Omental fat pad (tissue), 4 donors: Measurements from ENCODE around the gene FYB1. TPM values are rescaled to one million over a fixed set of nuclear protein-coding genes. Genes with fewer than 3 reads are reported as not detected.
"Not testable (repeated sequence)": the region's sequence is repeated elsewhere in the genome, so short reads cannot be mapped to it uniquely, and the experiment has no call there.

Source experiments
- ATAC-seq: fragments of 150-250 bp; one replicate; pipeline ENCODE4 v1.9.1; 2016; ENCODE audit warnings: mild to moderate bottlenecking, moderate library complexity; ENCODE audit not compliant: low FRiP score
- DNase-seq: peaks from one replicate; pipeline ENCODE4 v3.0.0-alpha.2; 2019; ENCODE audit warnings: low spot score
- CTCF ChIP-seq, 3 donors: fragments of 450-650 bp; IDR thresholded peaks; one replicate each; pipeline ENCODE4 v1.5.1; 2016 to 2017; ENCODE audit warnings: antibody characterized with exemption in 3 of 3, mild to moderate bottlenecking in 3 of 3, moderate library complexity in 2 of 3
- total RNA-seq, 4 donors: library from RNA; depleted of rRNA; stranded (reverse); fragments of >200 nt; gene quantifications; one replicate each; pipeline ENCODE4 v1.1.0, GENCODE V29; 2016

The FYB1 gene
- total RNA-seq, 4 donors from 2014 or later = 13.2 to 46.2 (median 22.6) TPM

DNA sequence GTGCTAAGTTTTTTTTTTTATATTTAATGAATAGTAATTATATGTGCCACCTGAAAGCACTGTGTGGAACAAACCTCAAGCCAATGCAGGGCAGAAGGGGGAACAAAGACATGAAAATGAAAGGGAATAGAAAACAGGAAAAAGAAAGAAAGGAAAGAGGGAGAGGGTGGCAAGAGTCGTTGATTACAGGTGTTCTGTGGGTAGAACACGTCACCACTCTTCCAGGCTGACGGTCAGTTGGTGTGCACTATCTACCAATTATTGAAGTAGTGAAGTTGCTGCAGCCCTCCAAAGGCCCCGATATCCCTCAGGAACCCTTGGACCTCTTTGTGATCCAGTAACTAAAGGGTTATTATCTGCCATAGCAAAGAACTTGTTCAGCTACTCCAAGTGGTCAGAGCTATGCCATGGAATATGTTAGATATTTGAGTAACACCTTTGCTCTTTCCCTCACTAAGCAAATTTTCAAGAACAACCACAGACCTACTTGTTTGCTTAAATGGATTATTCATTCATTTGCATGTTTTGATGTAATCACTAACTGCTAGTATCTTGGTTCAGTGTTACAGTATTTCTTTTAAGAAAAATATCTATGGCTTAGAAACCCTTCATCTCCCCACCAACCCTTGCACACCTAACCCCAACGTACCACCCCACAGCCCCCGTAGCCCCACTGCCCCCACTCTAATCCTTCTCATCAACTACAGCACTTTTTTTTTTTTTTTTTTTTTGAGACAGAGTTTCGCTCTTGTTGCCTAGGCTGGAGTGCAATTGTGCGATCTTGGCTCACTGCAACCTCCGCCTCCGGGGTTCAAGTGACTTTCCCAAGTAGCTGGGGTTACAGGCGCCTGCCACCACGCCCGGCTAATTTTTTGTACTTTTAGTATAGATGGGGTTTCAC, 31.3 kb downstream of the FYB1 start:
- DNase-seq (no peak), ATAC-seq (no peak)
- TF ChIP-seq CTCF (IDR thresholded peaks at IDR 0.05) = no peak

- DNase-seq = no peak
- TF ChIP-seq CTCF (IDR thresholded peaks at IDR 0.05) = no peak
- ATAC-seq = no peak
Observed at GRCh38 chr5:39186722-39187539, 32.4 kb downstream of the FYB1 start.

DNA sequence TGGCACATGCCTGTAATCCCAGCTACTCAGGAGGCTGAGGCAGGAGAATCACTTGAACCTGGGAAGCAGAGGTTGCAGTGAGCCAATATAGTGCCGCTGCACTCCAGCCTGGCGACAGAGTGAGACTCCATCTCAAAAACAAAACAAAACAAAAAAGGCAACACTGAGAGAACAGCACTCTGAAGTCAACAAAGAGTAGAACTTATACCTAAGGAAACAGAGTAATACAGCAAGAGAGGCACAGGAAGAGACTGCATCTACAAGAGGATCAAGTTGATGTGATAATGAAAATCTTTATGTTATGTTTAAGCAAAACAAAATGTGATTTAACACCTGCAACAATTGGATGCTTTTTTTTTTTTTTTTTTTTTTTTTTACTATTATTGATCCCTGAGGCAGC, 33.1 kb downstream of the FYB1 start:
- TF ChIP-seq CTCF (IDR thresholded peaks at IDR 0.05) = no peak
- DNase-seq = no peak
- no peak for ATAC-seq

- no peak for TF ChIP-seq CTCF (IDR thresholded peaks at IDR 0.05)
- ATAC-seq (no peak), DNase-seq (no peak)
Observed at GRCh38 chr5:39185761-39186160, 33.6 kb downstream of the FYB1 start.

DNA sequence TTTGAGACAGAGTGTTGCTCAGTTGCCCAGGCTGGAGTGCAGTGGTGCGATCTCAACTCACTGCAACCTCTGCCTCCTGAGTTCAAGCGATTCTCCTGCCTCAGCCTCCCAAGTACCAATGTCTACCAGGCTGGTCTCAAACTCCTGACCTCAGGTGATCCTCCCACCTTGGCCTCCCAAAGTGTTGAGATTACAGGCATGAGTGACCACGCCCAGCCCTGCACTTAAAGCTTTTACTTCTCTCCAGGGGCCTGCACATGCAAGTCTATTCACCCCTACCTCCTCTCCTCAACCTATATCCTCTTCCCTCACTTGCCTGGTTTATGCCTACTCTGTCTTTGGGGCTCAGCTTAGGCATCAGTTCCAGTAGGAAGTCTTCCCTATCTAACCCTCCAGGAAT, 39.8 kb downstream of the FYB1 start:
- not testable (repeated sequence) for ATAC-seq, DNase-seq

DNA sequence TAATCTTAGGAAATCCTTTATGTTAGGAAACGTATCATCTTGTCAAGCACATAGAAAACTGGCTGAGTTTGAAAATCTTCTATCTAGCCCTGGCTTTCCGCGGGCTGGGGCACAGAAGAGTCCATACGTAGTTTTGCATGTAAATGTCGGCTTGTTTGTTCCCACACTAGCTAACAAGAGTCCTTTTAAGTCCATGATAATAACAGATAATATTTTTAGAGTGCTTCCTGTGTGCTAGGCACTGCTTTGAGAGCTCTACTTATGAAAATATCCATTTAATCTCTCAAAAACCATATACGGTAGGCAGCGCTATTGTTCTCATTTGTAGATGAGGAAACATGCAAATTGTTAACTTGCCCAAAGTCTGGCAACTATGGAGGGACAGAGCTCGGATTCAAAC, 40.5 kb downstream of the FYB1 start:
- ATAC-seq = no peak
- DNase-seq = no peak
- TF ChIP-seq CTCF (IDR thresholded peaks at IDR 0.05) = no peak

DNA sequence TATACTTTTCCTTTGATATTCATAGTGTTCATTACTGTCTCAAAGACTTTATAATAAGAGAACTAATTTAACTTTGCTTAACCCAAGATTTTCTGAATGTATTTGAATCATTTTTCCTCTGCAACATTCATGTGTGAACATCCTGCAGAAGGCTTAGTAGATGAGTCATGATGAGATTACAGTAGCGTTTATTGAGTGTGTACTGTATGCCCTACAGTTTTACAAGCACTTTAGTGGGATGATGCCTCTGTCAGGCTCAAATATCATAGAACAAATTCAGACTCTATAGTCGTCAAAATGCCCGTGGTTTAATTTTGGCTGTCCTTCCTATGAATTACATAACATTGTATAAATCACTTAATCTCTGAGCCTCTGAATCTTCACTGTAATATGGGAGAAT, 41.2 kb downstream of the FYB1 start:
- ATAC-seq (no peak), DNase-seq (no peak)
- no peak for TF ChIP-seq CTCF (IDR thresholded peaks at IDR 0.05)
